Fibroblast of villous mesenchyme (primary cell): Measurements from ENCODE around the gene CHD6. TPM values are rescaled to one million over a fixed set of nuclear protein-coding genes. Genes with fewer than 3 reads are reported as not detected.

Experiments
- DNase-seq: peaks from one replicate; pipeline ENCODE4 v3.0.0-alpha.2; 2010; ENCODE audit warnings: low read depth
- H3K4me3 ChIP-seq: 2 replicates; pipeline ENCODE4 v1.5.1; 2011; ENCODE audit warnings: low read depth, mild to moderate bottlenecking, low read length
- CTCF ChIP-seq: IDR thresholded peaks from 2 replicates; pipeline ENCODE4 v1.5.1; 2012; ENCODE audit warnings: low read depth, mild to moderate bottlenecking, low read length; ENCODE audit not compliant: insufficient read depth
- total RNA-seq: library from RNA; depleted of rRNA; stranded (reverse); fragments of >200 nt; gene quantifications from 2 replicates; pipeline ENCODE4 v1.2.3, GENCODE V29; 2012

Gene CHD6
- total RNA-seq, 1 donor: 33.2 TPM

GRCh38 chr20:41577129-41578009, 40.8 kb downstream of the CHD6 start:
- no peak for TF ChIP-seq CTCF
- H3K4me3 ChIP-seq: no peak overlapping the region
- no peak for DNase-seq

- no peak for TF ChIP-seq CTCF
- no peak for DNase-seq
Measured at GRCh38 chr20:41575412-41575811, 42.8 kb downstream of the CHD6 start.

GRCh38 chr20:41574802-41575389, 43.3 kb downstream of the CHD6 start:
- DNase-seq: no peak
- no peak for TF ChIP-seq CTCF
- no peak overlapping the region for H3K4me3 ChIP-seq

More at GRCh38 chr20:41575412-41575811, 42.8 kb downstream of the CHD6 start:
- no peak overlapping the region for H3K4me3 ChIP-seq

- DNase-seq: no peak
- H3K4me3 ChIP-seq: no peak overlapping the region
- no peak for TF ChIP-seq CTCF
Measured at GRCh38 chr20:41573955-41574354, 44.2 kb downstream of the CHD6 start.

- TF ChIP-seq CTCF: no peak
- DNase-seq: no peak
- no peak overlapping the region for H3K4me3 ChIP-seq
Measured at GRCh38 chr20:41572010-41572572, 46.1 kb downstream of the CHD6 start.

GRCh38 chr20:41571006-41571405, 47.2 kb downstream of the CHD6 start:
- DNase-seq: no peak

More at GRCh38 chr20:41571006-41571405, 47.2 kb downstream of the CHD6 start:
- no peak for TF ChIP-seq CTCF
- no peak overlapping the region for H3K4me3 ChIP-seq
